Uterine smooth muscle cell (primary cell): ENCODE measurements around the gene TAF13. TPM values are rescaled to one million over a fixed set of nuclear protein-coding genes. Genes with fewer than 3 reads are reported as not detected.

ENCODE experiments used
- total RNA-seq: library from RNA; depleted of rRNA; stranded (reverse); fragments of >200 nt; gene quantifications from 2 replicates; pipeline ENCODE4 v1.2.3, GENCODE V29; 2014

The TAF13 gene
- 118 and 137 TPM in 2 replicates for total RNA-seq

GRCh38 chr1:109075531-109076490 lies at the start of gene TAF13:
TSS of gene TAF13 (minus strand) at chr1:109076003. CDS start at chr1:109075947, 56 bp downstream.

GRCh38 chr1:109113590-109114341 lies 38.0 kb upstream of the TAF13 start, which contains the start of gene ELAPOR1:
TSS of gene ELAPOR1 (plus strand) at chr1:109114115. CDS start at chr1:109114184, 69 bp downstream.

GRCh38 chr1:109090196-109091077 lies 14.6 kb upstream of the TAF13 start, which contains the start of gene TMEM167B:
TSS of gene TMEM167B (plus strand) at chr1:109090764. CDS start at chr1:109090873, 109 bp downstream.

GRCh38 chr1:109041621-109042468 lies 34.0 kb downstream of the TAF13 start, which contains the start of gene WDR47:
TSS of gene WDR47 (minus strand) at chr1:109042102. CDS start at chr1:109023512, 18,590 bp downstream.

Other genes with a start within 250 kb of the TAF13 start
- gene AKNAD1, start 218.9 kb downstream of the TAF13 start, total RNA-seq = not detected in 2 replicates
- 32.0 and 73.8 TPM in 2 replicates for gene GPSM2, start 199.0 kb downstream of the TAF13 start, total RNA-seq
- gene CLCC1, start 112.5 kb downstream of the TAF13 start, total RNA-seq = 53.2 and 53.7 TPM in 2 replicates
- gene WDR47, start 33.9 kb downstream of the TAF13 start, total RNA-seq = 18.8 and 19.6 TPM in 2 replicates
- 24.0 and 33.6 TPM in 2 replicates for gene TMEM167B, start 14.8 kb upstream of the TAF13 start, total RNA-seq
- gene ELAPOR1, start 38.1 kb upstream of the TAF13 start, total RNA-seq = 0.44 and 0.50 TPM in 2 replicates
- gene SARS1, start 137.9 kb upstream of the TAF13 start, total RNA-seq = 424 and 510 TPM in 2 replicates
- gene CELSR2, start 173.5 kb upstream of the TAF13 start, total RNA-seq = 1.00 and 3.4 TPM in 2 replicates
- 6.4 and 17.3 TPM in 2 replicates for gene PSRC1, start 207.1 kb upstream of the TAF13 start, total RNA-seq
- not detected in 2 replicates for gene MYBPHL, start 231.0 kb upstream of the TAF13 start, total RNA-seq